Ectodermal cell (in vitro differentiated cells): ENCODE data around the gene C11orf52.

Experiments
- H3K27ac ChIP-seq: 2 replicates; pipeline ENCODE4 v1.7.0; 2013; ENCODE audit warnings: mild to moderate bottlenecking, low read depth, low read length; ENCODE audit not compliant: insufficient read depth, poor library complexity, severe bottlenecking
- H3K27me3 ChIP-seq: 2 replicates; pipeline ENCODE4 v1.7.0; 2013; ENCODE audit warnings: mild to moderate bottlenecking, low read length; ENCODE audit not compliant: insufficient read depth, control insufficient read depth, poor library complexity, severe bottlenecking
- H3K36me3 ChIP-seq: one replicate; pipeline ENCODE4 v1.7.0; 2013; ENCODE audit warnings: low read length; ENCODE audit not compliant: control insufficient read depth, insufficient read depth
- H3K4me1 ChIP-seq: one replicate; pipeline ENCODE4 v1.7.0; 2013; ENCODE audit warnings: low read length; ENCODE audit not compliant: control insufficient read depth, insufficient read depth
- H3K4me3 ChIP-seq: 2 replicates; pipeline ENCODE4 v1.7.0; 2013; ENCODE audit warnings: low read depth, low read length, control low read depth; ENCODE audit not compliant: insufficient read depth
- H3K9me3 ChIP-seq: 2 replicates; pipeline ENCODE4 v1.7.0; 2013; ENCODE audit warnings: mild to moderate bottlenecking, low read length, moderate library complexity; ENCODE audit not compliant: control insufficient read depth
- WGBS, 2 experiments: methylation state at CpG; one replicate each; pipeline ENCODE4 v1.1.7; 2013; ENCODE audit warnings: missing lambda C conversion rate in 2 of 2; 5-methylcytosine and 5-hydroxymethylcytosine counted together

The C11orf52 gene

DNA sequence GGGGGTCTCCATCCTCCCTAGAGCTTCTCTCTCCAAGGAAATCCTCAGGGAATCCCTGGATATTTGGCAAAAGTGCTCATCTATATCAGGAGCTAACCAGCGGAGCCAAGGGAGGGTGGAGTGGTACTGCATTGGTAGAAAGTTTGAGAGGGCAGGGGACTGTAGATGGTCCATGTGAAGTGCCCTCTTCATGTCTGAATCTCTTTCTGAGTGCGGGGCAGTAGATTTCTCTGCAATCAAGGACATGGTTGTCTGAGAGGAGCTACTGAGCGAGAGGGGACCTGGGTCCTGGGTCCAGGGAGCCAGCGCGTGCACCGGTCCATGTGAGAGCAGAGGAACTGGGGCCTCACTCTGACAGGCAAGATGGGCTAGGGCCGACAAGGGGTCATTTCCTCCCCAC lies 19.1 kb downstream of the C11orf52 start:
- WGBS, 2 experiments: 78 to 79% methylated on average over 7 of the region's 7 CpGs
- peaks cover 35% of the 10 kb centered on the region for H3K4me1 ChIP-seq
- H3K27me3 ChIP-seq: no peaks in the 10 kb centered on the region
- peak overlapping the region; percentile 54 for H3K4me3 ChIP-seq
- no peaks in the 10 kb centered on the region for H3K9me3 ChIP-seq
- peak overlapping the region; percentile 89 for H3K27ac ChIP-seq
- H3K36me3 ChIP-seq: no peaks in the 10 kb centered on the region

DNA sequence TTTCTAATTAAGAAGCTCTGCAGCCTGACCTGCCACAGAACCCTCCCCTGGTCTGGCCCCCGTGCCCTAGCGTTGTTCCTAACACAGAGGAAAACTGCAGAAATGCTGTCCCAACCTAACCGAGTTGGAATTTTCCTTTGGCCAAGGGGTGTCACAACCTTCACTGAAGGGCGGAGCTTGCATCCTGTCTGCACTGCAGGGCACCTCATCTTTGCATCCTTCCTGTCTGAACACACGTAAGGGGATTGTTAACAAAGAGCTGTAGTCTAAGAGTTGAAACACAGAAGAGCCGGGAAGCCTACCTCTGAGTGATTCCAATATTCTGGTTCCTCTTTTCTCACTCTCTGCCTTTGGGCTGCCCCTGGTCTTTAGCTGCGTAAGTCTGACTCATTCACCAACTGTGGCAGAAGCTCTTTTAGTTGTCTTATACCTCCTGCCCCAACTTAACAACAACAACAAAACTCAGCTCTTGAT lies 20.0 kb downstream of the C11orf52 start:
- WGBS, 2 experiments: 48 to 49% methylated on average over 7 of the region's 7 CpGs
- no peaks in the 10 kb centered on the region for H3K27me3 ChIP-seq
- H3K36me3 ChIP-seq: no peaks in the 10 kb centered on the region
- no peak overlapping the region for H3K27ac ChIP-seq
- no peak overlapping the region for H3K4me3 ChIP-seq
- peaks cover 35% of the 10 kb centered on the region for H3K4me1 ChIP-seq
- H3K9me3 ChIP-seq: no peaks in the 10 kb centered on the region

DNA sequence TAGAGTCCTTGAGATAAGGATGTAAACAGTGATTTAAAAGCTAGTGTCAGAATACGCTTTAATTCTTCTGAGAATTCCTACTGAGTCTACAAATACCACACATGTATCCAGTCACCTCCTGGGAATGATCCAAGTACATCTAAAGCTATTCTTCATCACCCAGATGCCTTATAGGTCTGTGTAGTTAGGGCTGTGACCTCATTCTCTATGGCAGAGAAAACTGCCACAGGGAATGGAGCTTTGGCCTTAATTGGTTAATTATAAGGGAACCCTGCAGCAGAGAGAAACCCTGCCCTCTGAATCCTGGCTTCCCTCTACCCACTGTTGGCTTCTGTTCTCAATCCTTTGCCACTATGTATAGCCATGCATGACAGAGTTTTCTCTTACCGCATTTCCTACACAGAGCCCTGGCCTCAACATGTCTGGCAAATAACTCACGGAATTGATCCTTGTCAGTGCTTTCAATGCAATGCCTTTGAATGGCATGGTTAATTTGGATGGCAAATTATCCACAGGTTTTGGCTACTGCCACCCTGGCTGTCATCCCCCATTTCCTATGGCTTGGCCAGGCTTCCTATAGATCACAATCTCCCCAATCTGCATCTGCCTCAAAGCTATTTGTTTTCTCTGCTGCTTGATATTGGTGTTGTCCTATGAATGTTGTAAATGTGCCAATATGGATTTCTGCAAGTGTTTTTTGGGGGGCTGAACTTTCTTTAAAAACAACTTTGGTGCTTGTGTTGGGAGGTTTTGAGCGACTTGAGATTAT lies 21.3 kb downstream of the C11orf52 start:
- WGBS, 2 experiments: 95 to 97% methylated on average over 3 of the region's 4 CpGs
- H3K27me3 ChIP-seq: no peaks in the 10 kb centered on the region
- H3K4me3 ChIP-seq: no peak overlapping the region
- H3K36me3 ChIP-seq: no peaks in the 10 kb centered on the region
- no peaks in the 10 kb centered on the region for H3K9me3 ChIP-seq
- no peak overlapping the region for H3K27ac ChIP-seq
- peaks cover 28% of the 10 kb centered on the region for H3K4me1 ChIP-seq

DNA sequence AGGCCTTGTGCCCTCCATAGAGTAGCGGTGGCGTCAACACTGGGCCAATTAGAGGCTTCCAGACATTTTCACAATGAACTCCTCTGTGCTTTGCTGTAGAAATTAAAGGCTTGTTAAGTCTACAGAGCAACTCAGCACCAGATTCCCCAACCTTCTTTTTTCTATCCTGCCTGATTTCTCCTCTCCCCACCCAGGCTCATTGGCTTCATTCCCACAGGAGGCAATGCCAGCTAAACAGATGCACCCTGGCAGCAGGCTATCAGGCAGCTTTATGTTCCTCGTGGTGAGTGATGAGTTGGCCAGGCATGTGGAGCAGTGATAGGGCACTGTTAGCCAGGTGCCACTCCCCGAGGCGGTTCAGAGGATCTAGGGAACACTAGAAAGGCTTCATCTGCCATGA lies 23.2 kb downstream of the C11orf52 start:
- H3K4me3 ChIP-seq: no peak overlapping the region
- 94 to 96% methylated on average over 5 of the region's 5 CpGs for WGBS, 2 experiments
- no peak overlapping the region for H3K27ac ChIP-seq
- no peaks in the 10 kb centered on the region for H3K36me3 ChIP-seq
- no peaks in the 10 kb centered on the region for H3K27me3 ChIP-seq
- no peaks in the 10 kb centered on the region for H3K9me3 ChIP-seq
- peaks cover 17% of the 10 kb centered on the region for H3K4me1 ChIP-seq

DNA sequence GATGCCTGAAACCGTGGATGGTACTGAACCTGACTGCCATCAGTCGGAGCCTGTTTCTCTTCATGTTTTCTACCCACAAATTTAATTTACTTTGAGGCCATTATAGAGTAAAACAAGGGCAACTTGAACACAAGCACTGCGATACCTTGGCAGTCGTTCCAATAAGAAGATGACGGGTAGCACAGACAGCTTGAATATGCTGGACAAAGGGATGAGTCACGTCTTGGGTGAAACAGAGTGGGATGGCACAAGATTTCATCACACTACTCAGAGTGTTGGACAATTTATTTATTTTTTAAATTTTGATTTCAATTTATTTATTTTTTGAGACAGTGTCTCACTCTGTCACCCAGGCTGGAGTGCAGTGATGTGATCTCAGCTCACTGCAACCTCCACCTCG lies 24.1 kb downstream of the C11orf52 start:
- 94 to 97% methylated on average over 7 of the region's 7 CpGs for whole genome bisulfite sequencing, 2 experiments
- H3K9me3 ChIP-seq: no peaks in the 10 kb centered on the region
- no peak overlapping the region for H3K27ac ChIP-seq
- peaks cover 12% of the 10 kb centered on the region for H3K4me1 ChIP-seq
- no peaks in the 10 kb centered on the region for H3K27me3 ChIP-seq
- H3K4me3 ChIP-seq: no peak overlapping the region
- H3K36me3 ChIP-seq: no peaks in the 10 kb centered on the region

DNA sequence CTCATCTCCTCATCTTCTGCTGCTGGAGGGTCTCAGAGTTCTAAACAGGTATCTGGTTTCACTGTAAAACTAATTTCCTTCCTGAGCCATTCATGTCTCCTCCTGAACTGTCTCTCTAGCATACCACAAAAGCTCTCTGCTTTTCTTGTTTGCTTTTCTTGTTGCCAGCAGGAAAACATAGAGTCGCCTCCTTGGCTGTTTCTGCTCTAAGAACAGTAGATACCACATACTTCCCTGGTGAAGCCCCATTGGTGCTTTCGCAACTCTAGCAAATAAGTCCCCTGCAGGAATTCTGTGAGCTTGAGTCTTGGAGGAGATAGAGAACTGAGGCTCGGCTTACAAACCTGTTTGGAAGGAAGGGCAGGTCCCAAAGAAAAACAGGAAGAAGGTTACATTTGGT lies 25.4 kb downstream of the C11orf52 start:
- no peaks in the 10 kb centered on the region for H3K36me3 ChIP-seq
- no peak overlapping the region for H3K27ac ChIP-seq
- no peak overlapping the region for H3K4me3 ChIP-seq
- H3K9me3 ChIP-seq: no peaks in the 10 kb centered on the region
- H3K4me1 ChIP-seq: no peaks in the 10 kb centered on the region
- no peaks in the 10 kb centered on the region for H3K27me3 ChIP-seq
- 55 to 68% methylated on average over 3 of the region's 3 CpGs for WGBS, 2 experiments

DNA sequence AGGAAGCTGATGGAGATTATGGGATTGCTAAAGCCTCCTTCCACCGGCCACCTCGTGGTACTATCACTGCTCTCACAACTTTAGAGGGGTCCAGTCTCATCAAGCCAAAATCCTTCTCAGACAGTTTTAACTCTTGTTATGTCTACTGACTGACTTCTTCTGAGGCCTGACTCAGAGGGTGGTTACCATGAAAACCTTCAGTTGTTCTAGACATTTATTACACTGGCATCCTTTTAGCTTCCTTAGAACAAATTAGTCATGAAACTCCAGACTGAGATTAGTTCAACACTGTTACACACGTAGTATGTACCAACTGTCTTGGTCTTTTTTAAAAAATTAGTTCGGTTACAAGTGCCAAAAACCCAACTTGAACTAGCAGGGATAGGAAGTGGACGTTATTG lies 25.9 kb downstream of the C11orf52 start:
- Histone ChIP-seq H3K36me3 (no peaks in the 10 kb centered on the region), H3K27ac (no peak overlapping the region), H3K9me3 (no peaks in the 10 kb centered on the region), H3K27me3 (no peaks in the 10 kb centered on the region), H3K4me3 (no peak overlapping the region), H3K4me1 (no peaks in the 10 kb centered on the region)
- WGBS, 2 experiments: 93 to 94% methylated on average over 5 of the region's 5 CpGs

DNA sequence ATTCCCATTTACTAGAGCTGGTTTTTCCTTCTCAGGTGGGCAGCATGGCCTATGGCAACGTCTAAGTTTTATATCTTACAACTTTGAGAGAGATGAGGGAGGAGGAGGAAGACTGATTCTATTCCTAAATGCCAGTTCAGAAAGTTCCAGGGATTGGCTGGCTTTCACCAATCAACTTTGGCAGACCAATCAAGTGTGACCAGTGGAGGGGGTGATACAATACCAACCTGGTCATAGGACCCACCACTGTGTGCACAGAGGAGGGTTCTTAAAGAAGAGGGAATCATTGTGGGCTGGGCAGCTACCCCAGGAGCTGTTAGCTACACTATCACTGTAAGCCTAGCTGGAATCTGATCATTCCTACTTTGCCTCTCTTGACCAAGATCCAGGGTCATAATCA lies 26.5 kb downstream of the C11orf52 start:
- WGBS, 2 experiments: 88 to 100% methylated on average over 1 of the region's 1 CpG
- no peaks in the 10 kb centered on the region for H3K4me1 ChIP-seq
- H3K27me3 ChIP-seq: no peaks in the 10 kb centered on the region
- no peaks in the 10 kb centered on the region for H3K36me3 ChIP-seq
- no peak overlapping the region for H3K27ac ChIP-seq
- no peaks in the 10 kb centered on the region for H3K9me3 ChIP-seq
- no peak overlapping the region for H3K4me3 ChIP-seq

DNA sequence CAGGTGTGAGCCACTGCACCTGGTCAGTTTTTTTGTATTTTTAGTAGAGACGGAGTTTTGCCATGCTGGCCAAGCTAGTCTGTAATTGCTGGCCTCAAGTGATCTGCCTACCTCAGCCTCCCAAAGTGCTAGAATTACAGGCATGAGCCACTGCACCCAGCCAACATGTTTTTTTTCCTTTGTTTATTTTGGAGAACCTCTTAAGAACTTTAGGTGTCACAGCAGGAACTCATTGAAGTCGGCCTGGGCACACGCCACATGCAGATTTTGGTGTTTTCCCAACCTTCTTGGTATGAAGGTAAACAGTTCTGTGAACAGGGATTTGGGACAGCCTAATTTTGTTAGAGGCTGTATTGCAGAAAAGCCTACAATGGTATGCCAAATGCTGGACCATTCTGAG lies 27.8 kb downstream of the C11orf52 start:
- WGBS, 2 experiments: 88 to 92% methylated on average over 3 of the region's 3 CpGs
- Histone ChIP-seq H3K27me3 (no peaks in the 10 kb centered on the region), H3K9me3 (no peaks in the 10 kb centered on the region), H3K4me1 (no peaks in the 10 kb centered on the region), H3K36me3 (no peaks in the 10 kb centered on the region), H3K4me3 (no peak overlapping the region), H3K27ac (no peak overlapping the region)

DNA sequence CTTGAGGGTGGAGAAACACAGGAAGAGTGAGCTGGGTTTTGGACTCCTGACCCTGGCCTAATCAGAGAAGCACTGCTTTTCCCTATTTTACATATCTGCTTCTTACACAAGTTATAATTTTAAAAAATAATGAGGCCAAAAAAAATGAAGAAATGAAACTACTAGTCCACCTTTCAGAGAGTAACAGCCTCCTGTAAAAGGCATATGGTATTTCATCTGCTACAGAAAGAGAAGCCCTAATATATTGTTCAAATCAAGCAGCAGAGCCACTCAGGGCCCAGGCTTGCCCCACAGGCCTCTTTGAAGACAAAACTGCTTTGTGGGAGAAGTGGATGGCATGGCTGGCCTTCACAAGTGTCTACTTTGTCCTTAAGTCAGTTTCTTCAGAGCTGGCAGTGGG lies 28.4 kb downstream of the C11orf52 start:
- no peaks in the 10 kb centered on the region for H3K4me1 ChIP-seq
- no peak overlapping the region for H3K27ac ChIP-seq
- H3K36me3 ChIP-seq: no peaks in the 10 kb centered on the region

More for the DNA sequence above, 28.4 kb downstream of the C11orf52 start:
- Histone ChIP-seq H3K4me3 (no peak overlapping the region), H3K27me3 (no peaks in the 10 kb centered on the region), H3K9me3 (no peaks in the 10 kb centered on the region)
